Parathyroid adenoma (tissue), 2 donors: ENCODE data around the gene ST3GAL4.
"Not testable (repeated sequence)": the region's sequence is repeated elsewhere in the genome, so short reads cannot be mapped to it uniquely, and the experiment has no call there.

ENCODE experiments used
- H2AFZ ChIP-seq: fragments of 300-600 bp; sonication (generic); one replicate; pipeline ENCODE4 v1.7.0; 2017; ENCODE audit warnings: antibody characterized with exemption, mild to moderate bottlenecking
- H3K27ac ChIP-seq: fragments of 300-600 bp; sonication (generic); one replicate; pipeline ENCODE4 v1.7.0; 2017
- H3K27me3 ChIP-seq: fragments of 300-600 bp; sonication (generic); one replicate; pipeline ENCODE4 v1.7.0; 2017; ENCODE audit warnings: low read length; ENCODE audit not compliant: control insufficient read depth, insufficient read depth
- H3K36me3 ChIP-seq: fragments of 300-600 bp; sonication (generic); one replicate; pipeline ENCODE4 v1.7.0; 2017; ENCODE audit warnings: low read length; ENCODE audit not compliant: control insufficient read depth, insufficient read depth
- H3K4me1 ChIP-seq: fragments of 300-600 bp; sonication (generic); one replicate; pipeline ENCODE4 v1.7.0; 2017; ENCODE audit warnings: control low read depth
- H3K4me2 ChIP-seq: fragments of 300-600 bp; sonication (generic); one replicate; pipeline ENCODE4 v1.7.0; 2017; ENCODE audit warnings: low read length
- H3K4me3 ChIP-seq: fragments of 300-600 bp; sonication (generic); one replicate; pipeline ENCODE4 v1.7.0; 2017; ENCODE audit warnings: low read depth, low read length
- H3K79me2 ChIP-seq: fragments of 300-600 bp; sonication (generic); one replicate; pipeline ENCODE4 v1.7.0; 2017; ENCODE audit warnings: control low read depth
- H3K9ac ChIP-seq: fragments of 300-600 bp; sonication (generic); one replicate; pipeline ENCODE4 v1.7.0; 2017; ENCODE audit warnings: mild to moderate bottlenecking
- H3K9me3 ChIP-seq: fragments of 300-600 bp; sonication (generic); one replicate; pipeline ENCODE4 v1.7.0; 2017; ENCODE audit warnings: low read length; ENCODE audit not compliant: control insufficient read depth
- CTCF ChIP-seq: fragments of 300-600 bp; sonication (generic); IDR thresholded peaks from one replicate; pipeline ENCODE4 v1.7.0; 2017; ENCODE audit warnings: antibody characterized with exemption, mild to moderate bottlenecking
- donor health status: primary hyperparathyroidism.

ST3GAL4 gene

DNA sequence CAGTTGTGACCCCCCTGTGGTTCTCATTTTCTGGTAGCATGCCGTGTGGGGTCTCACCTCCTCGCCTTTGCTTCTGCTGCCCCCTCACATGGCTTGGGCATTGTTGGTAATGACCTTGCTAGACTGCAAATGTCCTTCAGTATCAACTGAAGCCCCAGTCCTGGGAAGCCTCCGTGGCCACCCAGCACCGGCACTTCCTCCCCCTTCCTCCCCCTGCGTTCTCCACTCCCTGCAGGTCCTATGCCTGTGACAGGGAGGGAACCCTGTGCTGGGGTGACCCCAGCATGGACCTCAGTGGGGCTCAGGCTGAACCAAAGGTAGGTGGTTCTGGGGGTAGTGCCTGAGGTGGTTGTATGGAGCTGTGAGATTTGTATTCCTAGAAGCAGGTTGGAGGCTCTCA is 5.9 kb downstream of the ST3GAL4 start:
- H3K4me2 ChIP-seq: no peak overlapping the region
- no peaks in the 10 kb centered on the region for H3K79me2 ChIP-seq
- no peaks in the 10 kb centered on the region for H3K27me3 ChIP-seq
- H3K27ac ChIP-seq: no peak overlapping the region
- no peak for TF ChIP-seq CTCF
- no peak overlapping the region for H2AFZ ChIP-seq
- no peaks in the 10 kb centered on the region for H3K9me3 ChIP-seq
- H3K36me3 ChIP-seq: no peaks in the 10 kb centered on the region
- no peak overlapping the region for H3K9ac ChIP-seq
- no peak overlapping the region for H3K4me3 ChIP-seq
- H3K4me1 ChIP-seq: no peaks in the 10 kb centered on the region

DNA sequence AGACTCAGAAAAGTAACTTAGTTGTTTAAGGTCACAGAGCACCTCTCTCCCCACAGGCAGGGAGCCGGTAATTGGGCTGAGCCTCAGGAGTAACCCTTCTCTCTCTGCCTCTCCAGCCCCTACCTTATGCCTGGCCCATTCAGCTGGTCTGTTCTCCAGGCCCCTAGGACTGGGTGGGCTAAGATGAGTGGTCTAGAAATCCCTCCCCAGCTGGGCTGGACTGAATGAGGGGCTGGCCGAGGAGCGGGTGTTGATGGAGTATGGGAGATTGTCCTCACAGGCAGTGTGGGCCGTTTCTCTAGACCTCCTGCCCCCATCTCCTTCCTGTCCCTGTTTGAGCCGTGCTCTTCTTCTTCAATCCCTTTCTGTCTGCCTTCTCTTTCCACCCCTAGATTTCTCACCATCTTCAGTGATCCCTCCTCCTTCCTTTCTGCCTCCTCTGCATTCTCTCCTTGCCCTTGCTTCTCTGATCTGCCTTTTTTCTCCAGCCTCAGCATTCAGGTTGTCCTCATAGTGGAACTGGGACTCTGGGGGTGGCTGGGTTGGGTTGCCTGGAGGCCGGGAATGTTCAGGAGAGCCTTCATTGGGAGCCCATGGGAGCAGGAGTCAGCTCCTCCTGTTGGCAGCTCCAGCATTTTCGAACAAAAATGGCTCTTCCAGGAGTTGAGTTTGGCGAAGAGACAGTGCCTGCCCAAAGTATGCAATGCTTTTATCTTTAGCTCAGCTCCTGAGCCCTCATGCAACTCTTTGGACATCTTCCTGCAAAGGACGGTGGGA is 7.6 kb downstream of the ST3GAL4 start:
- no peak overlapping the region for H3K4me3 ChIP-seq
- H3K4me1 ChIP-seq: no peaks in the 10 kb centered on the region
- H3K27ac ChIP-seq: no peak overlapping the region
- H3K27me3 ChIP-seq: no peaks in the 10 kb centered on the region
- no peak overlapping the region for H3K4me2 ChIP-seq
- no peak overlapping the region for H2AFZ ChIP-seq
- no peaks in the 10 kb centered on the region for H3K9me3 ChIP-seq
- no peaks in the 10 kb centered on the region for H3K79me2 ChIP-seq
- TF ChIP-seq CTCF: no peak
- no peak overlapping the region for H3K9ac ChIP-seq
- H3K36me3 ChIP-seq: no peaks in the 10 kb centered on the region

- Histone ChIP-seq H3K9ac (no peak overlapping the region), H2AFZ (no peak overlapping the region), H3K9me3 (no peaks in the 10 kb centered on the region), H3K27me3 (no peaks in the 10 kb centered on the region), H3K4me2 (no peak overlapping the region), H3K4me3 (no peak overlapping the region), H3K79me2 (no peaks in the 10 kb centered on the region), H3K27ac (no peak overlapping the region), H3K4me1 (no peaks in the 10 kb centered on the region), H3K36me3 (no peaks in the 10 kb centered on the region)
- TF ChIP-seq CTCF: no peak
Observed at GRCh38 chr11:126363706-126364248, 8.3 kb downstream of the ST3GAL4 start.

DNA sequence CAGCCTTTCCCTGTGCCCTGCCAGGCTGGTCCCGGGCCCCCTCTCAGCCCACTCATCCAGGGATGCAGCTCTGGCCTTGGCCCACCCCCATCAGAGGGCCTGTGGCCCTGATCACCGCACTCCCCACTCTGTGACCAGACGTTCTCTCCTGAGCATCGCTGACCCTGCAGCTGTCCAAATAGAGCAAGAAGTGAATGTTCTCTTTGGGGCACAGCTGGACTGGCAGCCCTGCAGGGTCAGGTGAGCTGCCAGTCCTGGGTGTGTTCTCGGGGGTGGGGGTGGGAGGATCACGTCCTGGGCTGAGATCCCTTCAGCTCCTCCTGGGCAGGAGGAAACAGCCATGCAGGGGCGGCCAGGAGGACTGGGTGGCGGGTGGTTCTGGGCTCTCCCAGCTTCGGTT is 9.2 kb downstream of the ST3GAL4 start:
- not testable (repeated sequence) for H3K4me3 ChIP-seq, H3K9me3 ChIP-seq, H3K79me2 ChIP-seq, H3K27ac ChIP-seq, H3K9ac ChIP-seq, H3K4me1 ChIP-seq, H3K27me3 ChIP-seq, H3K4me2 ChIP-seq, H2AFZ ChIP-seq, H3K36me3 ChIP-seq

- H3K9me3 ChIP-seq, H3K4me1 ChIP-seq, H3K4me3 ChIP-seq, H3K4me2 ChIP-seq, H3K9ac ChIP-seq, H3K36me3 ChIP-seq, H3K79me2 ChIP-seq, H3K27ac ChIP-seq, H3K27me3 ChIP-seq, H2AFZ ChIP-seq: not testable (repeated sequence)
Observed at GRCh38 chr11:126365508-126365907, 10.0 kb downstream of the ST3GAL4 start.
